EH (cell line): ENCODE data around the gene OR2A42.
"Not testable (repeated sequence)": the region's sequence is repeated elsewhere in the genome, so short reads cannot be mapped to it uniquely, and the experiment has no call there.

ENCODE experiments used
- DNase-seq: peaks from one replicate; pipeline ENCODE4 v3.0.0-alpha.2; 2015; ENCODE audit warnings: low read depth

Gene OR2A42

DNA sequence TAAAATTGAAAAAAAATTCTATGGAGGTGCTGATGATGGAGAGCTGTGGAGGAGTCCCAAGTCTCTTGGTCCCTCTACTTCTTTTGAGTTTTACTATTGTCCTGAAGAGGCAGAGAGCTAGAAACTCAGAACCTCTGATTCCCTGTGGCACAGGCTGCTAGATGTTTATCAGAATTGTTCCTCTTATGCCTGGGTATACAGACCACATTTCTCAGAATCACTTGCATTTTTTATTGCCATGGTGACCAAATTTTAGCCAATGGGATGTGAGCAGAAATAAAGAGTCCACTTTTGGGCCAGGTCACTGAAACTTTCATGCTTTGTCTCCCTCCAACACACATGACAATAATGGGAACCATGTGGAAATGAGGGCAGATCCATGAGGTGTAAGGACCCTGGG, 15.7 kb downstream of the OR2A42 start:
- not testable (repeated sequence) for DNase-seq

DNA sequence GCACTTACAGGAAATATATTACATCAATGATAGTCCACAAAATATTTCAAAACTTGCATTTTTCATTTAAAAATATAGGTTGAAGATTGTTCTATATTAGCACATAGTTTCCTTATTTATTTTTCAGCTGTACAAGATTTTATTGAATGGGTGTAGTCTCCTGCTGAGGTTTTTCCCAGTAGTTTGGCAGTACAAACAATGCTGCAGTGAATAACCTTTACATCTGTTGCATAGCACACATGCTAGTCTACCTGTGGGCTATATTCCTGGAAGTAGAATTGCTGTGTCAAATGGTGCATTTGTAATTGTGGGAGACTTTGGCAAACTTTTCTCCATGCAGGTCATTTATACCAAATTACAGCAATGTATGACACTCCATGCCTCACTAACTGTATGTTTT, 18.9 kb downstream of the OR2A42 start:
- DNase-seq = not testable (repeated sequence)

DNA sequence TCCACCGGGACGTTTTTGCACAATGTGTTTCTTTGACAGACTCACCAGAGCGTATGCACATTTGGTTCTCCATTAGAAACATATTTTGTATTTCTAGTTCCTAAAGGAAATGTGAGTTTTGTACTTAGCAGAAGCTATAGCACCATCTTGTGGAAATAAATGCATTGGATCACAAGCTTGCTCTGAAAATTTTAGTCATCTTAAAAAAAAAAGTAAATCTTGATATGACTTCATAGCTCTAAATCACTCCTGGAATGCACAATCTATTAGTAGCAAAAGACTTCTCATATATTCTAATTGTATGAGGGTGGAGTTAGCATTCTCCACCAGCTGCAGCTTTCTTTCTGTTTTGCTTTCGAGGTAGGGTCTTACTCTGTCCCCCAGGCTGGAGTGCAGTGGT, 20.3 kb downstream of the OR2A42 start:
- DNase-seq = not testable (repeated sequence)

DNA sequence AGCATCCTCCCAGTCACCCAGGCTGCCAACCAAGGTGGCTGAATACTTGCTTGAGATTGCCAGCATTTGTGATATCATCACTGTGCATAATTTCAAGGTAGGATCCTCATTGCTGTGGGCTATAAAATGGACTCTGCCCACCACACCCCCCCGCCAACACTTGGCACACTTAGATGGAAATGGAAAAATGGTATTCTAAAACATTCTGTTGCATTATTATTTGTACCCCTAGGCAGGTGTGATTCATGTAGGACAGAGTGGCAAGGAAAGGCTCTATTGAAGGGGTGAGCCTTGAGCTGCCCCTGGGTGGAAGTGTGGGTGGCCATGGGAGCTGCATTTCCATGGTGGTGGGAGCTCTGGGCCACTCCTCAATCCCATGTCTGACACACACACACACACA, 20.8 kb downstream of the OR2A42 start:
- DNase-seq = not testable (repeated sequence)

DNA sequence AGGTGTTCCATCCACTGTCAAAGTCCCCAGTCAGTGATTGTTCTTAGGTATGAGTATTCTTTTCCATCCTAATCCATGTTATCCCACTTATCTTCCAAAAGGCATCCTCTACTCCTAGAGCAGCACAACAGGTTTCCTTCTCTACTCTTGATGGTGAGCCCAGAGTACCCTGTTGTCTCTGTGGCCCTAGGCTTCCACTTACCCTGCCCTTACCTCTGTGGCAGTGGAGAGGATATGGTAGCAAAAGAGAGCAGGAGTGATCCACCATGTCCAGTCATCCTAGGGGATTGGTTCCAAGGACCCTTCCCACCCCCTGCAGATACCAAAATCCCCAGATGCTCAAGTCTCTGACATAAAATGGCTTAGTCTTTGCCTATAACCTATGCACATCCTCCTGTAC, 22.2 kb downstream of the OR2A42 start:
- not testable (repeated sequence) for DNase-seq

- DNase-seq = not testable (repeated sequence)
Observed at GRCh38 chr7:144205306-144205705, 34.1 kb downstream of the OR2A42 start.

DNA sequence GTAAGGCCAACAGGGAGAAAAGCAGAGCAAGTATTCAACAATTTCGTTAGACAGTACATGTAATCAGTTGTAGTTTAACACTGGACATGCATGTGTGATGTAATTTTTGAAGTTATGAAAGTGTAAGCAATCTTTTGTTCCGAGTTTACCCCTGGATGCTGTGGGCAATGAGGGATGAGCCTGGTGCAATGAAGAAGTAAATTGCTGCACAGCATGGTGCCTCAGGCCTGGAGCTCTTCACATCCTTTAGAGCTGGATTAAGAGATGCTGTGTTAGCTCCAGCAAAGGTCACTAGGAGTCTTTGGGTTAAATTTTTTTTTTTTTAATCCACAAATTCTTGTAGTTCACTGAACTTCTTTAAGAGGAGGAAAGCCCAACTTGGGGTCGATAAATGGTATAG, 36.3 kb downstream of the OR2A42 start:
- not testable (repeated sequence) for DNase-seq

GRCh38 chr7:144201978-144202377, 37.4 kb downstream of the OR2A42 start:
- not testable (repeated sequence) for DNase-seq

GRCh38 chr7:144198934-144199333, 40.5 kb downstream of the OR2A42 start:
- not testable (repeated sequence) for DNase-seq

DNA sequence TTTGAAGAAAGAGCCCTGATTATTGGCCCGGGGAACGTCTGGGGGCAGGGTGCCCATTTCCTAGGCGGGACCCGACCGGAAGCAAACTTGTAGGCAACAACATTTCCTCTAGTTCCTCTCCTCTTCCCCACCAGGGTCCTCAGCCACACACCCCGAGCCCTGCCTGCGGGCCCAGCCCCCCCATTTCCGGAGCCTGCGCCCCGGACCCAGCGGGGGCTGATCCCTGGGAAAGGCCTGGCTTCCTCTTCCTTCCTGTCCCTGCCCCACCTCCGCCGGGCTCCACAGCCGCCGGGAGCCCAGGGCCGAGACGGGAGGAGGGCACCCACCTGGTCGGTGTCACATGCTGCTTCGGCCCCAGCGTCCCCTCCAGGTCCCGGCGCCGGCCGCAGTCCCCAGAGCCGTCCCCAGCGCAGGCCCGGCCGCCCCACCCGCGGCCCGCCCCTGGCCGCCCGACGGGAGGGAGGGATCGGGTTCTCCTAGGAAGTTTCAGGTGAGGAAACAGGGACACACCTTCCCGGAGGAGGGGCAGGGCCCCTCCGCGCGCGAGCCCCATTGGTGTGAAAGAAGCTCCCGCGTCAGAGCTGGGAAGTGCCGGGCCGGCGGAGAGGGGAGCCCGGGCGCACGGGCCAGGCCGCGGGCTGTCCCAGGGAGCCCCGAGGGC, 44.1 kb downstream of the OR2A42 start, which contains the start of gene ARHGEF35:
TSS of gene ARHGEF35 (minus strand) at position 622 of the 661 bp plus-strand sequence. CDS start 7,450 bp downstream, outside the sequence.
- DNase-seq = not testable (repeated sequence)

DNA sequence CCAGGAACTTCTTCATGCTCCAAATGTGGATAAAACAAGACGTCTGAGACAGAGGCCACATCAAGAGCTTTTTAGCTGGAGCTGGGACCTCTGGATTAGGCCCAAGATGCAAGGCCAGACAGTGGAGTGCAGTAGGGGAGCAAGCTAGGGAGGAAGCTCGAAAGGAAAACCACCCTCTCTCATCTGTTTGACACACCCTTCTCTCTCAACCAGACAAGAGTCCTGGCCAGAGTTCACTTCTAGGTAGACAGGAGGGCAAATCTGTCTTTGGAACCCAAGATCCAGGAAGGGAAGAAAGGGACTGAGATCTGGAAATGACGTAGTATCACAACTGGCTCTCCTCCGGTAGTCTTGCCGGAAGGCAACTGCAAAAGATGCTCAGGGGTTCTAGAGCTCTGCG, 45.0 kb downstream of the OR2A42 start:
- DNase-seq = not testable (repeated sequence)

- DNase-seq = not testable (repeated sequence)
Observed at GRCh38 chr7:144193782-144194181, 45.6 kb downstream of the OR2A42 start.

DNA sequence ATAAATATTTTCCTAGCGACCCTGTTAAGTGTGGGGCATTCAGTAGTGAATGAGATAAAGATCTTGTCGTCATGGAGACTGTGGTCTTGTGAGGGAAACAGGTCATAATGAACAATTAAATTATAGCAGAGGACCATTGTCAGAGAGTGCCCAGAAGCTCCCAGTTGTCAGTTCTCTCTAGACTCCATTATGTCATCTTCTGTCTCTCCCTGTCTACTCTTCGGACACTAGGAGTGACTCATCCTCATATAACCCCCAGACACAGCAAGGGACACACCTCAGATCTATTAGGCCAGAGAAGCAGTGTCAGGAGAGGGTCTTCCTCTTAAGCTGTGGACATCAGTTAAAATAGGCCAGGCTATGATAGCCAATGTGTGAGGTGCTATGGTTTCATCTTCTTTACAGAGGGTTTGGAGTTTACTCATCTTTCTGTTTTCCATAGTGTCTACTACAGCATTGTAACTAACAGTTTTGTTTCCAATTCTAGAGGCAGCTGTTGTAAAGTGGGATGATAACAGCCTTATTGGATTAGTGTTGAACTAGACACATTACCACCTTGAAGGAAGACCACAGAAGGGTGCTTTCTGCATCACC, 50.7 kb downstream of the OR2A42 start:
- not testable (repeated sequence) for DNase-seq

- not testable (repeated sequence) for DNase-seq
Observed at GRCh38 chr7:144187848-144188247, 51.6 kb downstream of the OR2A42 start.

- DNase-seq = not testable (repeated sequence)
Observed at GRCh38 chr7:144183166-144183565, 56.2 kb downstream of the OR2A42 start, which contains the start of gene CTAGE4. Gene CTAGE4, plus strand, starts transcription at chr7:144183466. Its CDS starts 38 bp downstream, at chr7:144183504.

DNA sequence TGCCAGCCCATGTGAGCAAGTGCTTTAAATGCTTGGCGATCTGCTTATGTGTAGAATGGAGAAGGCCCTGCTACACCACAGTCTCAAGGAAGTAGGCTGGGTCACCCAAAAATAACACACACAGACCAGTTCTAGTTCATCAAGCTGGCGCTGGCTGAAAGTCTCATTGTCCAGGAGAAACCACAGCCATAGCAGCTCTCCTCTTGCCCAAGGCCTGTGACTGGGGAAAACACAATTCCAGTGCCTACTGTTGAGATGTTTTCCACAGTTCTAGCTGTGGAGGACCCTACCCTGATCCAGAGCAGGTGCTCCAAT, 60.3 kb downstream of the OR2A42 start:
- DNase-seq = not testable (repeated sequence)

DNA sequence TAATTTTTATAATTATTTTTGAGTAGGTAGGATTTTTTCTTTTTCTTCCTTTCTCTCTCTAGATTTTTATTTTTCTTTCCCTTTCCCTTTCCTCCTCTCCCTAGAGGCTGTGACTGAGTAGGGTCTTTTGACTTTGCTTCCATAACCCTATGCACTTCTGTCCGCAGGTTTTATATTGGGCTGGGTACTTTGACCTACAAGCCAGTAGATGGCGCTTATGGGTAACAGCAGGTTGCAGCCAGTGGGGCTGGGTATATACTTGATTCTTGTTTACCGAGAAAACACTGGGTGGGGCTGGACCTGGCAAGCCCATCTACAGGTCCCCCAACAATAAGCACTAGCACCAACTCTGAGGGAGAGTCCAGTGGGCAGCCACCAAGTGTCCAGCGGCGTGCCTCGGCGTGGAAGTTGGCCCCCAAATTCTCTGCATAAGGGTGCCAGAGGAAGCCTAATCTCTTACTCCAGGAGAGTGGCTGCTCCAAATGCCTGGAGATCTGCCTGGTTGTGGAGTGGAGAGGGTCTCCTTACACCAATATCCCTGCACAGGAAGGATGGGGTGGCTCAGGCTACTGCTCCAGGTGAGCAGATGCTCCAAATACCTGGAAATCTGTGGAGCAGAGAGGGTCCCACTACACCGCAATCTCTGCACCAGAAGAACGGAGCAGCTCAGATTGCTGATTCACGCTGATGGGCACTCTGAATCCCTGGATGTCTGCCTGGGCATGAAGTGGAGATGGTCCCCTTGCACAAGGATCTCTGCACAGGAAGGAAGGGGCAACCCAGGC, 60.8 kb downstream of the OR2A42 start:
- peak; percentile 33 for DNase-seq
